ENCODE data around the gene GEMIN7.

The GEMIN7 gene

DNA sequence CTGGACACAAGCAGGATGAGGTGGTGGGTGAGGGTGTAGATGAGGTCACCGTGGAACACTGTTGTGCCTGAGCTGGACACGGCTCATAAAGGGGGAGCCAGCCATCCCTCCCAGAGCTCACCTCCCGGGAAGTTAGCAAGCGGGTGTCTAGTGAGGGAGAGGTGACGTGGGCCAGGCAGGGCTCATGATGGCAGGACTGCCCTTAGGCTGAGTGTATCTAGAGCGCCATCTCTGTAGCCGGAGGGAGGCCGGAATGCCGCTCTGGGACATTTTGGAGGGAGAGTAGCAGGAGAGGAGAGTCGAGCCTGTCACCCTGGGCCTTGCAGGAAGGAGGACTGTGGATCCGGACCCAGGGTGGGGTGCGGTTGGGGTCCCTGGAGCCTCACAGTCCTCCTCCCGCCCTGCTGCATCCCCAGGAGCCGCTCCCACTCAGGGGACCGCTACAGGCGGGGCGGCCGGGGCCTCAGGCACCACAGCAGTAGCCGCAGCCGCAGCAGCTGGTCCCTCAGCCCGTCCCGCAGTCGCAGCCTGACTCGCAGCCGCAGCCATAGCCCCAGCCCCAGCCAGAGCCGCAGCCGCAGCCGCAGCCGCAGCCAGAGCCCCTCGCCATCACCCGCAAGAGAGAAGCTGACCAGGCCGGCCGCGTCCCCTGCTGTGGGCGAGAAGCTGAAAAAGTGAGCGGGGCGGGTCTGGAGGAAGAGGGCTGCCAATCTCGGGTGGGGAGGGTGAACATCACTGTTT lies 12.0 kb upstream of the GEMIN7 start:
- Histone ChIP-seq H3K4me1 (peaks cover 0 to 26% (median 0%) of the 10 kb centered on the region in 4 donors), H3K27me3 (no peaks in the 10 kb centered on the region), H3K36me3 (peaks cover 71 to 99% (median 88%) of the 10 kb centered on the region in 3 donors), H3K27ac (no peak overlapping the region), H3K4me3 (no peak overlapping the region), H3K9me3 (no peaks in the 10 kb centered on the region)
- TF ChIP-seq CTCF (IDR thresholded peaks at IDR 0.05): no peak
- DNase-seq: no peak
- intact Hi-C loops (cut with DNase I; ENCODE audit: low total_unique reads): no loop called here

GRCh38 chr19:45068041-45068440 lies 11.0 kb upstream of the GEMIN7 start:
- intact Hi-C loops (cut with DNase I; ENCODE audit: low total_unique reads): no loop called here
- no peak overlapping the region for H3K4me3 ChIP-seq
- H3K36me3 ChIP-seq: peaks cover 71 to 93% (median 78%) of the 10 kb centered on the region in 3 donors
- no peak overlapping the region for H3K27ac ChIP-seq
- no peaks in the 10 kb centered on the region for H3K9me3 ChIP-seq
- no peaks in the 10 kb centered on the region for H3K27me3 ChIP-seq
- TF ChIP-seq CTCF (IDR thresholded peaks at IDR 0.05): no peak
- peaks cover 0 to 29% (median 0%) of the 10 kb centered on the region in 4 donors for H3K4me1 ChIP-seq
- no peak for DNase-seq

DNA sequence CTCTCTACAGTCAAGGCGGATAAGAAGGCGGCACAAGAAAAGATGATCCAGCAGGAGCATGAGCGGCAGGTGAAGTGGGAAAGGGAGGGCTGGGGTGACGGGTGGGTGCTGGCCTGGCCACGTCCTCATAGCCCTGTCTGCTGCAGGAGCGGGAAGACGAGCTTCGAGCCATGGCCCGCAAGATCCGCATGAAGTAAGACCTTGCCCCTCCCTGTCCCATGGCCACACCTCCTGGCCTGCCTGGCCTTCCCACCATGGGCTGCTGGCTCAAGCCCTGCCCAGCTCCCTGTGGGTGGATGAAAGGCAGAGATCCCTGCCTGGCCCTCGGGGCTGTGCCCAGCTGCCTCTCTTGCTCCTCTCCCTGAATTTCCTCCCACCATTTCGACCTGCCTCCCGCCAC lies 10.0 kb upstream of the GEMIN7 start:
- DNase-seq: no peak
- H3K4me3 ChIP-seq: no peak overlapping the region
- no peak overlapping the region for H3K27ac ChIP-seq
- H3K36me3 ChIP-seq: peaks cover 64 to 83% (median 71%) of the 10 kb centered on the region in 3 donors
- TF ChIP-seq CTCF (IDR thresholded peaks at IDR 0.05): no peak
- peaks cover 0 to 29% (median 0%) of the 10 kb centered on the region in 4 donors for H3K4me1 ChIP-seq
- H3K9me3 ChIP-seq: no peaks in the 10 kb centered on the region
- intact Hi-C loops (cut with DNase I; ENCODE audit: low total_unique reads): no loop called here
- H3K27me3 ChIP-seq: no peaks in the 10 kb centered on the region

DNA sequence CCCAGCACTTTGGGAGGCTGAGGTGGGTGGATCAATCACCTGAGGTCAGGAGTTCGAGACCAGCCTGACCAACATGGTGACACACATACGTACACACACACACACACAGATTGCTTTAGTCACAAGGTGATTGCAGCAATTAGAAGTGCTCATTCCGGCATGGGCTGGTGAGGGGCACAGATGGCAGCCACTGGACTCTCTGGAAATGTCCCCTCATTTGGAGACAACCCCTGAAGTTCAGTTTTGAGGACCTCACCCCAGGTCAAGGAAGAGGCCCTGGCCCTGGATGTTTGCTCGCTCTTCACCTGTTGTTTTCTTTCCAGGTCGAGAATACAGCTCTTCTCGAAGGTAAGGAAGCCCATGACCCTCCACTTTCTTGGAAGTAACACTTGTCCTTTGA lies 8.8 kb upstream of the GEMIN7 start:
- TF ChIP-seq CTCF (IDR thresholded peaks at IDR 0.05): no peak
- no peaks in the 10 kb centered on the region for H3K27me3 ChIP-seq
- no peak overlapping the region for H3K4me3 ChIP-seq
- H3K4me1 ChIP-seq: peaks cover 0 to 37% (median under 1%) of the 10 kb centered on the region in 4 donors
- intact Hi-C loops (cut with DNase I; ENCODE audit: low total_unique reads): no loop called here
- no peaks in the 10 kb centered on the region for H3K9me3 ChIP-seq
- DNase-seq: no peak
- H3K27ac ChIP-seq: no peak overlapping the region
- H3K36me3 ChIP-seq: peaks cover 53 to 72% (median 60%) of the 10 kb centered on the region in 3 donors

- no peak for DNase-seq
- Histone ChIP-seq H3K4me1 (peaks cover 0 to 45% (median 4%) of the 10 kb centered on the region in 4 donors), H3K4me3 (no peak overlapping the region), H3K36me3 (peaks cover 45 to 64% (median 53%) of the 10 kb centered on the region in 3 donors), H3K27me3 (no peaks in the 10 kb centered on the region), H3K27ac (no peak overlapping the region), H3K9me3 (no peaks in the 10 kb centered on the region)
- TF ChIP-seq CTCF (IDR thresholded peaks at IDR 0.05): no peak
- intact Hi-C loops (cut with DNase I; ENCODE audit: low total_unique reads): no loop called here
Measured at GRCh38 chr19:45070861-45071544, 8.1 kb upstream of the GEMIN7 start.
